ENCODE results near the gene KLF3.

Gene KLF3

DNA sequence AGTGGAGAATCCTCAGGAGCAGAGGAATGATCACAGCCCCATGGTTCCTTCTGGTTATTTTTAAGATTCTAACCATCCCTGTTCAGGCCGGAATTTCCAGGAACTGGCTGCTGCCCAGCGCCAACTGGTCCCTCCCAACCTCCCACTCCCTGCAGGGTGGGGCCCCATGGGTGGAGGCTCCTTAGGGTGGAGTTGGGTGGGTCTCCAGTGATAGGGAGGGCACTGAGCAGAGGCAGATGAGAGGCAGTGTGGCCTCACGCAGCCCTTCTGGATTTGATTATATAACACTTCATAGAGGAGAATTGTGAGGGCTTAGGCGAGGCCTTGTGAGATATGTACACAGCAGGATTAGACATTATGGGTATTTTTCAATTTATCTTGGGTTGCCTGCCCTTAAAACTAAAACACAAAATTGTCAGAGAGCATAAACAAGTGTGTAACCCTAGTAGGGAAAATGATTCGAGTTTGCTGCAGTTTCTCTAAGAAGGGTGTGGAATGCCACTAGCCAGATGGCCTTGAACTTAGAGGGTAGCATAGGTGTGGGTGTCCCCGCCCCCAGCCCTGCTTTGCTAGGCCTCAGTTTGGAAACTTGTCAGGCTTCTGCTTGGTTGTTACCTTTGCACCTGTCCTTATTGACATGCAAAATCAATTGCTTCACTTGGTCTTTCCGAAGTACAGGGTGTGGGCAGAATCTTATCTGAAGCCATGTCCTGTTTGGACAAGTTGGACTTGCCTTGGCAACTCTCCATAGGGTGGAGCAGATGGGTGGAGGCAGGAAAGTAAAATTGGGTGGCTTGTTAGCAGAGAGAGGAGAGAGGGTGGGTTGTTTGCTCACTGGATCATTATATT, 9.4 kb downstream of the KLF3 start:
- no peak for DNase-seq (ENCODE audit: low read depth, low spot score)

DNA sequence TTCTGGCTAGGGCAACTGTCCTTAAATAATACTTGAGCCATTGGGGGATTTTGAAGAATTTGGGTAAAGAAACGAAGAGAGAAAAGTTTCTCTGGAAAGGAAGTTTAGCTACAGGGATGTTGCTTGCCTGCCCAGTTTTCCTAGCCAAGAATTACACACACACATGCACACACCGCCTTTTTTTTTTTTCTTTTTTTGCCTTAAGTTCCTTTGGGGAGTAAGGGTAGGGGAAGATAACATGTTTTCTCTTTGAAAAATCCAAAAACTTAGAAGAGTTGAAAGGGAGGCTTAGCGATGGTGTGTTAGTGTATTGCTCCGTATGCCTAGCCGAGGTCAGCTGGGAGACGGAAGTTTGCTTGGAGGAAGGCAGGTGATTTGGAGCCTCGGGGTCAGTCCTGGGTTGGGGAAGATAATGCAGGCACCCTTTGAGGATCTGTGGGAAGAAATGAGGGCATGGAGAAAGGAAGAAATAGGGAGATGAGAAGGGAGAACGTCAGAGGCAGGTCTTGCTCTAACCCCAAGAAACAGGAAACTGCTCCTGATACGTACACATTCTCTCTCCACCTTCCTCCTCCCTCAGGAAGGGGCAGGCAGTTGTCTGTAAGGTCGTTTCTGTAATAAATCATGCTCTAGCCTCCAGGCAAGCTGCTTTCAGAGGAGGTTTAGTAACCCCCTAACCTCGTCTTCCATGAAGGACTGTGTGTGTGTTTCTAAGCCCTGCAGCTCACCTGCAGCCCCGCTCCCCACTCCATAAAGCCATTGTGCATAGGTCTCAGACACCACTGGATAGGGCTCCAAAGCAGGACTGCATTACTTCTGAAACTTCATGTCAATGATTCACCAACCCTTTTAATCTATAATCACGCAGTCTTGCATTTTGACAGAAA, 10.5 kb downstream of the KLF3 start:
- DNase-seq (ENCODE audit: low read depth, low spot score): no peak

DNA sequence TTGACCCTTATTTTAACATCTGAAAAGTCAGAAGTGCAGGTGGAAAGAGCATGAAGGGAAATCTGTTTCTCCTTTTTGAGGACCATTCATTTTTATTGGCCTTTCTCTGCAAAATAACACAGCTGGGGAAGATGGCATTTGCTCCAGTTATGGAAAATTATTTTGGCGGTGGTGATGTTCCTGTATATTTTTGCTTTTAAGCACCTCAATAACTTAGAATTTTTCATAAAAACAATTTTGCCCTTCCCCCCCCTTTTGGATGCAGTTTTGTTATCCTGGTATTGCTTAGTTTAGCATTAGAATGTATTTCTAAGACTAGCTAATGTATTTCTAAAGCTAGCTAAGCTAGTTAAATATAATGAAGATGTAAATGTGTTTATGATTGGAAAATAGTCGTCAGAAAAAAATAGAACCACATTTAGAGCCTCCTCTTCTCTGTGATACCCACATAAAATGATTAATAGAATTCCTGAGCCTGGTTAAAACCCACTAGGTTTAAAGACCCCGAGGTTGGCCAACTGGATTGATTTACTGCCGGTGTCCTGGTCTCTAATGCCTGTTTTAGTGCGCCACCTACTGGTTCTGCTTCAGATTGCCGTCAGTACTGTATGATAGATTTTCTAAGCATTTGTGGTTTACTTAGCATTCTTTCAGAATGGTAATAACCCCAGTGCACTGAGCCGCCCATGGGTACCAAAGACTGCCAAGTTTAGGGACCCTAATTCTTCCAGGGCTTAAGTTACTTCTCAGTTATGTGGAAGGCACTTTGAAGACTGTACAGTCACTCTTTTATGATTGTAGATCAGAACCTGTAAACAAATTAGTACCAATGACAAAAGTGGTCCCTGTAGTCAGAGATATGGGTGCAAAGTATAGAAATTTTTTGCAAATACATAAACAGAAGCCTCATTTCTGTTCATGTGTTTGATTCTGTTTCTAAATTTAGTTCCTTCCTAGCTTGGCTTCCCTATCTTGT, 11.4 kb downstream of the KLF3 start:
- DNase-seq (ENCODE audit: low read depth, low spot score): peak; percentile 70

DNA sequence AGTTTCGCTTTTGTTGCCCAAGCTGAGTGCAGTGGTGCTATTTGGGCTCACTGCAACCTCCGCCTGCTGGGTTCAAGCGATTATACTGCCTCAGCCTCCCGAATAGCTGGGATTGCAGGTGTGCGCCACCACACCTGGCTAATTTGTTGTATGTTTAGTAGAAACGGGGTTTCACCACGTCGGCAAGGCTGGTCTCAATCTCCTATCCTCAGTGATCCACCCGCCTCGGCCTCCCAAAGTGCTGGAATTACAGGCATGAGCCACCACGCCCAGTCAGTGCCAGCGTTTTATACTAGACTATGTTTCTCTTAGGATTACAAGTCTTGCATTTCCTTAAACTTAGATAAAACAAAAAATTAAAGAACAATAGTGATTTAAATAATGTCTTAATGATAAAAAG, 13.0 kb downstream of the KLF3 start:
- DNase-seq (ENCODE audit: low read depth, low spot score): no peak

DNA sequence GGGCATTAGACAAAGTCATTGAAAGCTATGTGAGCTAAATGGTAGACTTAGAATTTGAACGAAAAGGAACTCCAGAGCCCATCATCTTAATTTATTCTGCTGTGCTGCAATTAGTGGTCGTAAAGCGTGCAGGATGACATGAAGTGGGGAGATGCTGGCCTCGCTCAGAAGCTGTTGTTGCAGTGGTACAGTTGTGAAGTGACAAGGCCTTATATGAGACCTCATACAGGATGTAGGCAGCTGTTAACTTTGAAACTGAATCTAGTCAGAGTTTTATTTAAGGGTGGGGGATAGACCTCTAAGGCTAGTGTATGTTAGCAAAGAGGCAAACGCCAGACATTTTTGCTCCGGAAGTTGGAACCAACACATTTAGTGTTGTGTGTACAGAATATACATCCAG, 13.4 kb downstream of the KLF3 start:
- no peak for DNase-seq (ENCODE audit: low read depth, low spot score)

DNA sequence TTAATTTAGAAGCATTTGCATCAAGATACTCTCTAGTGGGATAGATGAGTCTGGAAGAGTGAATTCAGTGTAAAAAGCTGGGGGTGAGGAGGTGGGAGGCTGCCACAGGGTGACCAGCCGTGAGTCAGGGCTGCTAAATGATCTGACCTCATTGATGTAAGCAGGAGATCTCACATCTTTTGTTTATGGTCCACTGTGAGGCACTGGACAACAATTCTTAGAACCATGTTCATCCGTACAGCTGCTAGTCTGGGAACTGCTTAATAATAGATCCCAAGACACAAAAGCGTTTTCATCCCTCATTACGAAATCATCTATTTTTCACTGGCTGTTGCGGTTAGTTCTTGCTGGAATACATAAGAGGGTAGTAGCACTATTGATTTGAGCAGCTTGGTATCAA, 14.1 kb downstream of the KLF3 start:
- DNase-seq (ENCODE audit: low read depth, low spot score): no peak

DNA sequence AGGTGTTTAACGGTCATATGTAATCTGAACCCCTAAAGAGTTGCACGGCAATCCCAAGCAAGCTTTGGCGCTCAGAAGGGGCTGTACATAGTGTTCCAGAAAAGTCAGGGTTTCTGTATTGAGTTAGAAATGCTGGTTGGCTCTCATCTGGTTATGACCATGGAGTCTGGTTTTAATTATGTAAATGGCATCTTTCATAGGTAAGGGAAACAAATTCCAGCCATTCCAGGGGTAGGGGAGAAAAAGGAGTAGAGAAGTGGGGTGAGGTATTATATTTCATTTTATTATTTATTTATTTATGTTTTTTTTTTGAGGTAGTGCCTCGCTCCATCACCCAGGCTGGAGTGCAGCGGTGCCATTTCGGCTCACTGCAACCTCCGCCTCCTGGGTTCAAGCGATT, 15.9 kb downstream of the KLF3 start:
- no peak for DNase-seq (ENCODE audit: low read depth, low spot score)

DNA sequence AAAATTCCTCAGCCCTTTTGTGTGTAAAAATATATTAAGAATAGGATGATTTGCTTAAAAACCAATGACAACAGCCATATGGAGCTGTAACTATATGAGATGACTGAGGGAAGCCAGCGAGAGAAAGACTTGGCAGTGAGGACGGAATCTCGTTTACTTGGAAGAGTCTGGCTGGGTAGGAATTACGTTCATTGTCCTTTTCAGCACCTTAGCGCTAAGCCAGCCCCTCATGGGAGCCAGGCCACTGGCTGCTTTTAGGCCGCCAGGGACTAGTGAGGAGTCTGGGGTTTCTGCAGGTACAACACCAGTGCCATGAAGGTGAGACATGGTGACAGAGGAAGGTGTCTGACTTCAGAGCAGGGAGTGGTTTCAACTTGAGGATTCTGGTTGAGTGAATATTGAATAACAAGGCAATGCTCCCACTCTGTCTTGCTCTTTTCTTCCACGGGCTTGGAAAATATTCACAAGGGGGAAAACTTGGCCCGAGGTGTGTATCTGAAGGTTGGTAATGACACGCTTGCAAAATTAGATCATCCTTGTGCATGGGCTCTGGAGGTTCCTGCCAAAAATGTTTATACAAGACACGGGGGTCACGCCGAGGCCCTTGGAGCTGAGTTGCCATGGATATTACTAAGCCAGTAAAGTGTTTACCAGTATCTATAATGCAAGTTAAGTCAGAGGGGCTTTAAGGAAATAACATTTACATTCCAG, 17.4 kb downstream of the KLF3 start:
- DNase-seq (ENCODE audit: low read depth, low spot score): no peak

DNA sequence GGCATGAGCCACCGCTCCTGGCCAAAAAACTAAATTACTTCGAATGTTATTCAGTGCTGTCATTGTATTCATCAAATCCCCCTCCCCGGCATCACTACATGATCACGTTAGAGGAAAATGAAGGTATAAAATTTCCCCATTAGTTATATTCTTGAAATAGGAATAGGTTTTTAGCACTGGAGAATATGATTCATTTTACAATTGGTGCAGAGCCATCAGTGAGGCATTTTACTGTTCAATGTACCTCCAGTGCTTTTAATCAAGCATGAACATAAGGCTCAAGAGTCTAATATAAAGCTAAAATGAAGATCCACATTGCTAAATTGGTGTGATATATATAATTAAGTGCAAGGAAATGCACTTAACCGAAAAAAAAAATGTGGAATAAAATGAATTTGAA, 18.3 kb downstream of the KLF3 start:
- no peak for DNase-seq (ENCODE audit: low read depth, low spot score)

DNA sequence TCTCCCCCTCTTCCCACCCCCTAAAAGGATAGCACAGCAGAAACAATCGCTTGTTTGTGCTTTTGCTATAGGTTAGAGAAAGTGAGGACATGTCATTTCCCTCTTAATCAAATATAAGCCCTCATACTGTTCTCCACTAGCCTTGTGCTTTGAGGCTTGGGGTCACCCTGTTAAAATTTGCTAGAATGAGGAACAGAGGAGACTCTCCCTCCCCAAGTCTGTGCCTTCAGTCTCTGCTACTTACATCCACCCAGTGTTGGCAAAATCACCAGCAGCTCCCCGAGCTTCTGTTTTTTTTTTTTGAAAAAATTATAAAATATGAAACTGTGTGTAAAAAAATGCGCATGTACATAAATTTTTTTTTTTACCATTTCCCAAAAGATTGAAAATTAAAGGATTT, 19.3 kb downstream of the KLF3 start:
- no peak for DNase-seq (ENCODE audit: low read depth, low spot score)

DNA sequence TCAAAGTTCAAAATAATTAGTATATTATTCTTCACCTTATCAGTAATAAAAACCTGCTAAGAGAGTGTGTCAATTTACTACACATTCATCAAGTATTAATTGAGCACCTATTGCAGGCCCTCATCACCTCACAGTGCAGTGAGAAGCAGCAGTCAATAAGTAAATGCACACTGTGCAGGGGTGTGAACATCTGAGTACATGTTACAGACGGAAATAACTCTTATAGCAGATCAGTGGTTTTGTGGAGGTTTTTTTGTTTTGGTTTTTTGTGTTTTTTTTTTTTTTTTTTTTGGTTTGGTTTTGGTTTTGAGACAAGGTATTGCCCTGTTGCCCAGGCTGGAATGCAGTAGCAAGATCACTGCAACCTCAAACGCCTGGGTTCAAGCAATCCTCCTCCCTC, 20.3 kb downstream of the KLF3 start:
- DNase-seq (ENCODE audit: low read depth, low spot score): no peak

DNA sequence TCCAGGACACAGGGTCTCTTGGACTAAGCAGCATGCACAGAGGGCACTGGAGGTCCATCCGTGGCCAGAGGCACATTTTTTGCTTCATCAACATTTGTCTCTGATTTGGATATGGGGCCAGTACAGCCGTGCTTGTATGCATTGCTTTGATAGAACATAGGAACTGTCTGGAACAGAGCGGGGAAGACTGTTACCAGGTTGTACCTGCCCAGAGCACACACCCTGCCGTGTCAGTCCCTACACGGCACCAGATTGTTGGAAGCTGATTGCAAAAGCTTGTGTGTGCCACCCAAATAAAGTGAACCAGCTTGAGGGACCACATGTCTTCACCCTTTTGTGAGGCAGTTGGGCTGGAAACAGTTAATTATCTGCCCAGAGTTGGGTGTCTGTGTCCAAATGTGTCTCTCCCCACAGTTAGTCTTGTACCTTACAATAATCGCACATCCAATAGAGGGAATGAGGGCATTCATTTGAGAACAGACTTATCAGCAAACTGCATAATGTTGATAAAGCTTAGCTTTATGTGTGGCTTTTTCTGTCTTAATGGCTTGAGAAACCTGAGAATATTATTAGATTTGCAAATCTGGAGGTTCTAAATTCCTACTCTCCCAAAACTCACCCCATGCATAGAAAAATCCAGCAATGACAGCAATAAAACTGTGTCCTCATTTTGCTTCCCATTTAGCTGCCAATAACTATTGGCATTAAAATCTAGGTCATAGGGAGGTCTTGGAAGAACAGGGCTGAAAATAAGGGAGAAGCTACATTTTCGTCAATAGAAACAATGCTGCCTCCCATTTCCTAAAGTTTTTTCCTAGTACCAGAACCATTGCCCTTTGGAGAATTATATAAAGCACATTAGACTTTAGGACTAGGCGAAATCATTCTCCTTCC, 21.2 kb downstream of the KLF3 start:
- DNase-seq (ENCODE audit: low read depth, low spot score): no peak

DNA sequence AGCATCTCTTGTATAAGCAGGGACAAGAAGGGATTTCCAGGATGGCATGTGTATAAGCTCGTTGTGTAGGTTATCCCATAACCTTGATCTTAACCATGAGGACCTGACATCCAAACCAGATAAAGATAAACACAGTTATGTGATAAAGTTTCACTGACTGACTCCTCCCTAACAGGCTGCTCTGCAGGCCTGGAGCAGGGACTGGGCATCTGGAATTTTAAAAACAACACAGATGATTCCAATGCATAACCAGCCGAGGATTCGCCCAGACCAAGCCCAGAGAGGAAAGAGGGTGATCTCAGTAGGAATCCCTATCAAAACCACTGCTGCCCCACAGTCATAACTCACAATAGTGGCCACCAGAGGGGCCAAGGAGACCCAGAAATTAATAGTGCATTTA, 22.7 kb downstream of the KLF3 start:
- DNase-seq (ENCODE audit: low read depth, low spot score): no peak

DNA sequence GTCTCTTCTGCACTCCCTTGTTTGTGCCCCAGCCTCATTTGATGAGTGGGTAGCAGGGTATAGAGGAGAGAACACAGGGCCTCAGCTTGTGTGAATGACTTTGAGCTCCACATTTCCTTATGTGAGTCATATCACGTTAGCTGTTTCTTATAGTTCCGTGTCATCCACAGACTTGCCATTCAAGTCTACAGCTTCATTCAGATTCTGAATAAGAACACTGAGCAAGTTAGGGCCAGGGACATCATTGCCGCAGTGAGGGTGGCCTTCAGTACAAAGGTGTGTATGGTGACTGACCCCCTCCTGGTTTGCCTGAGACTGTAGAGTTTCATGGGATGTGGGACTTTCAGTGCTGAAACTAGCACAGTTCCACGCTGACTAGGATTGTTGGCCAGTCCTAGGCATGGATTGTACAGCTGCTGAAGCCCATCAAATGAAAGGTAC, 23.6 kb downstream of the KLF3 start:
- DNase-seq (ENCODE audit: low read depth, low spot score): no peak

DNA sequence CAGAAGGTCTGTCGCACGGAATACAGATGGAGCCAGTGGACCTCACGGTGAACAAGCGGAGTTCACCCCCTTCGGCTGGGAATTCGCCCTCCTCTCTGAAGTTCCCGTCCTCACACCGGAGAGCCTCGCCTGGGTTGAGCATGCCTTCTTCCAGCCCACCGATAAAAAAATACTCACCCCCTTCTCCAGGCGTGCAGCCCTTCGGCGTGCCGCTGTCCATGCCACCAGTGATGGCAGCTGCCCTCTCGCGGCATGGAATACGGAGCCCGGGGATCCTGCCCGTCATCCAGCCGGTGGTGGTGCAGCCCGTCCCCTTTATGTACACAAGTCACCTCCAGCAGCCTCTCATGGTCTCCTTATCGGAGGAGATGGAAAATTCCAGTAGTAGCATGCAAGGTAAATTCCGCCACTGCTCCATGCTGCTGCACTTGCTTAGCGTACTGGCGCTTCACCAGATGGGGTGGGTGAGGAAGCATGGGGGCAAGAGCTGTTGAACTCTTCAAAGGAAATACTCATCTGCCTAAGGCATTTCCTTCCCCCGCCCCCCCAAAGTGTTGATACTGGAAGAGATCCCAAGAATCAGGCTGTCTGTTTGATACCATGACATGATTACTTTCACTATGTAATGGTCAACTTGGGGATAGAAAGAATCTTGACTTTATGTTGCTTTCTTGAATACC, 24.8 kb downstream of the KLF3 start:
- DNase-seq (ENCODE audit: low read depth, low spot score): no peak

DNA sequence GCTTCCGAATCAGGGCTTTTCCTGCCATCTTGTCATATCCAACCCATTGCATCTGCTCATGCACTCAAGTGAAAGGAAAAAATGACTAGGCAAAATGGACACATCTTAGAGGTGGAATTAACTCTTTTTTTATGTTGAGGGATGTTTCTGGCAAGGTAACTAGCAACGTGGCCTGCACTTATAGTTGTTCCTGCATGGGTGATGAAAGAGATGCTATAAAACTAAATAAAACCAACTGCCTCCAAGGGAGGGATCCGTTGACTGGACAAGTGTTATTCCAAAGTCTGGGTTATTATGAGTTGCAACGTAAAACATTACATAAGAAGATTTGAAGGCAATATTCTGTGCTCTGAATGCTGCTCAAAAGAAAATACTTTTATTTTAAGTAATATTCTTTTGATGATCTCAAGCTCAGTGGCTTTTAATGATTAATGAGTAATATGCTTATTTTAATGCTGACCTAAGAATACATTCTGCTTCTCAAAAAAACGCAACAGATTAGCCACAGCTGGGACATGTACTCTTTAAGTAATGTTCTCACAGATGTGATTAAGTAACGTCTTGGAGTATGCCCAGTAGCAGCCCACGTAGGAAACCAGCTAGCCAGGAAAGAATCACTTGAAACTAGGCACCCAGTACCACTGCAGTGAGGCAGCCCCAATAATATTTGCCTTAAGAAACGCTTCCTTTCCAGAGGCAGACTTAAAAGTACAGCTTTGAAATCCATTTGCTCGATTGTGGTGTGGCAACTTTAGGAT, 27.4 kb downstream of the KLF3 start:
- DNase-seq (ENCODE audit: low read depth, low spot score): no peak

DNA sequence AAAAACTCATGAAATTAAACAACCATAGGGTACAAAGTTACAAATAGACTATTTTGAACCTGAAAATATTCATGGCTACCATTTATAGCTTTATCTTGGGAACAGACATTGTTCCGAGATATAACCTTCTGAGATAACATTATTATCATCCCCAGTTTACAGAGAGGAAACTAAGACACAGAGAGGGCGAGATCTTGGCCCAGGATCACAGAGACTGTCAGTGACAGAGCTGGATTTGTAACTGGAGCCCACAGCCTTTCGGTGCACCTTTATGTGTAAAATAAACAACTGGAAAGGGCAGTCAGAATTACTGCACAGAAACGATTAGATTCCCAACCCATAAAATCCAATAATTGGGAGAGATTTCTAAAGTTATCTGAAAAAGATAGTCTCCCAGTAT, 28.4 kb downstream of the KLF3 start:
- DNase-seq (ENCODE audit: low read depth, low spot score): no peak

DNA sequence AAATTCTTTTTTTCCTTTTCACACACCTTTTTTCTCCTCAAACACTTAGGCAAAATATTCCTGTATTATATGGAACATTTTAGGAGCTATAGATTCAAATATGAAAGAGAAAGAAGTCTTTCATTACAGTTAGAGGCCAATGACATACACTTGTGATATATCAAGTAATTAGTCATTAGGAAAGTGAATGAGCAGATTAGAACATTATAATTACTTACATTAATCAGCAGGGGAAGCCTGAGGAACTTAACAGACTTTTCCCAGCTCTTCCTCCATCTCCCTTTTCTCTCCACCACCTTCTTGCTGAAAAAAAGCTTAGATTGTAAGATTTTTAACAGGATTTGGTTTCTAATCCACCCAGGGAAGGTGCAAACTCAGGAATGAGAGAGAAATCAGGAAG, 29.6 kb downstream of the KLF3 start:
- no peak for DNase-seq (ENCODE audit: low read depth, low spot score)

DNA sequence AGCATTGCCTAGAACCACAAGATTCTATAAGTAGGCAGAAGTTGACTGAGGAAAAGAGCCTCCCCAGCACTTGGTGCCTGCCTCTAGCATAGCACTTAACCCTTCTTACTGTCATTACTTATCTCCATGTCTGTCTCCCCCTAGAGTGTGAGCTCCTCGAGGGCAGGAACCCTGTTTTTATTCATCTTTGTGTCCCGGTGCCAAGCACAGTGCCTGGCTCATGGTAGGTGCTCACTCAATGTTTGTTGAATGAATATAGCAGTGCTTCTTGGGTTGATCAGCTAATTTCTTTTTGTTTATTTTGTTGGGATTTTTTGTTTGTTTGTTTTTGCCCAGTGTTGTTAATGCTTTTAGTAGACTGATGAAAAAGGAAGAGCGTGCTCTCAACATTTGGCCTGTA, 30.3 kb downstream of the KLF3 start:
- DNase-seq (ENCODE audit: low read depth, low spot score): no peak
